HG03196 (cell line): ENCODE results near the gene LIMD2.

Source experiments
- ATAC-seq: cut with Tn5 transposase; IDR thresholded peaks from one replicate; pipeline ENCODE4 v1.9.1; 2021; ENCODE audit not compliant: unreplicated experiment

Gene LIMD2

GRCh38 chr17:63701868-63702720 is 2.2 kb upstream of the LIMD2 start:
- no peak for ATAC-seq

- no peak for ATAC-seq
Observed at GRCh38 chr17:63701456-63701820, 1.5 kb upstream of the LIMD2 start.

GRCh38 chr17:63700528-63701455 is 867 bp upstream of the LIMD2 start:
- ATAC-seq = peak; percentile 18

GRCh38 chr17:63698886-63699637 is 863 bp downstream of the LIMD2 start:
- peak; percentile 29 for ATAC-seq

GRCh38 chr17:63698381-63698885 is 1.5 kb downstream of the LIMD2 start:
- ATAC-seq = no peak

GRCh38 chr17:63697341-63698286 is 2.3 kb downstream of the LIMD2 start:
- ATAC-seq = peak; percentile 19

- ATAC-seq = no peak
Observed at GRCh38 chr17:63696381-63696961, 3.5 kb downstream of the LIMD2 start.

GRCh38 chr17:63695889-63696288 is 4.0 kb downstream of the LIMD2 start:
- no peak for ATAC-seq

GRCh38 chr17:63694950-63695773 is 4.8 kb downstream of the LIMD2 start:
- no peak for ATAC-seq

- ATAC-seq = no peak
Observed at GRCh38 chr17:63694229-63694949, 5.5 kb downstream of the LIMD2 start.

GRCh38 chr17:63693411-63694113 is 6.4 kb downstream of the LIMD2 start:
- no peak for ATAC-seq

- ATAC-seq = no peak
Observed at GRCh38 chr17:63692195-63692816, 7.6 kb downstream of the LIMD2 start.

GRCh38 chr17:63689479-63689878 is 10.4 kb downstream of the LIMD2 start:
- no peak for ATAC-seq

GRCh38 chr17:63688396-63689020 is 11.4 kb downstream of the LIMD2 start:
- ATAC-seq = no peak

- ATAC-seq = no peak
Observed at GRCh38 chr17:63686138-63686685, 13.7 kb downstream of the LIMD2 start.

- ATAC-seq = no peak
Observed at GRCh38 chr17:63685578-63685977, 14.3 kb downstream of the LIMD2 start.
